Retinal pigment epithelial cell (primary cell): Measurements from ENCODE around the gene ZNF497.

Experiments used
- DNase-seq: peaks from one replicate; pipeline ENCODE4 v3.0.0-alpha.2; 2010; ENCODE audit warnings: low read depth
- H3K4me3 ChIP-seq: 2 replicates; pipeline ENCODE4 v1.5.1; 2011; ENCODE audit warnings: mild to moderate bottlenecking, low read length, control low read depth, moderate library complexity
- CTCF ChIP-seq: conservative IDR thresholded peaks from 2 replicates; pipeline ENCODE4 v1.5.1; 2011; ENCODE audit warnings: low read depth, low read length, control low read depth, inconsistent platforms

ZNF497 gene

GRCh38 chr19:58372311-58373133, 10.0 kb upstream of the ZNF497 start:
- no peak for DNase-seq
- H3K4me3 ChIP-seq = no peak overlapping the region
- TF ChIP-seq CTCF = peak; percentile 19

GRCh38 chr19:58368561-58369360, 6.2 kb upstream of the ZNF497 start:
- no peak for TF ChIP-seq CTCF
- no peak overlapping the region for H3K4me3 ChIP-seq

GRCh38 chr19:58367698-58368454, 5.3 kb upstream of the ZNF497 start:
- H3K4me3 ChIP-seq = no peak overlapping the region
- no peak for DNase-seq
- TF ChIP-seq CTCF = no peak

More at GRCh38 chr19:58368561-58369360, 6.2 kb upstream of the ZNF497 start:
- no peak for DNase-seq

- DNase-seq = no peak
- peak; percentile 10 for TF ChIP-seq CTCF
These were observed 4.3 kb upstream of the ZNF497 start for GRCh38 chr19:58366585-58367430.

GRCh38 chr19:58364146-58364545, 1.6 kb upstream of the ZNF497 start:
- TF ChIP-seq CTCF = no peak
- no peak for DNase-seq
- H3K4me3 ChIP-seq = no peak overlapping the region

More at GRCh38 chr19:58366585-58367430, 4.3 kb upstream of the ZNF497 start:
- no peak overlapping the region for H3K4me3 ChIP-seq

GRCh38 chr19:58361900-58362271, 665 bp downstream of the ZNF497 start:
- peak overlapping the region; percentile 76 for H3K4me3 ChIP-seq
- no peak for DNase-seq
- no peak for TF ChIP-seq CTCF
